Measurements from ENCODE around the gene BRD9. TPM values are rescaled to one million over a fixed set of nuclear protein-coding genes. Genes with fewer than 3 reads are reported as not detected.
"Not testable (repeated sequence)": the region's sequence is repeated elsewhere in the genome, so short reads cannot be mapped to it uniquely, and the experiment has no call there.

Gene BRD9
- total RNA-seq, 1 donor from 2014 or later = 47.4 TPM

GRCh38 chr5:851553-851952, 41.0 kb downstream of the BRD9 start:
- Histone ChIP-seq H3K27me3 (no peaks in the 10 kb centered on the region), H3K4me3 (no peak overlapping the region), H3K36me3 (no peaks in the 10 kb centered on the region), H3K9me3 (no peaks in the 10 kb centered on the region), H3K27ac (no peak overlapping the region), H3K4me1 (peaks cover 4% of the 10 kb centered on the region)
- DNase-seq (ENCODE audit: extremely low spot score in 2 of 2) = no peak
- TF ChIP-seq POLR2AphosphoS5 (IDR thresholded peaks at IDR 0.05; ENCODE audit: insufficient read depth in 1 of 2, low read depth in 1 of 2) (no peak), POLR2A (IDR thresholded peaks at IDR 0.05) (no peak), CTCF (IDR thresholded peaks at IDR 0.05) (no peak)
- intact Hi-C loops (cut with DNase I) = no loop called here

GRCh38 chr5:851076-851475, 41.5 kb downstream of the BRD9 start:
- Histone ChIP-seq H3K27me3 (no peaks in the 10 kb centered on the region), H3K27ac (no peak overlapping the region), H3K4me3 (no peak overlapping the region), H3K4me1 (peaks cover 4% of the 10 kb centered on the region), H3K9me3 (no peaks in the 10 kb centered on the region), H3K36me3 (no peaks in the 10 kb centered on the region)
- no peak for DNase-seq (ENCODE audit: extremely low spot score in 2 of 2)
- TF ChIP-seq POLR2AphosphoS5 (IDR thresholded peaks at IDR 0.05; ENCODE audit: insufficient read depth in 1 of 2, low read depth in 1 of 2) (no peak), CTCF (IDR thresholded peaks at IDR 0.05) (no peak), POLR2A (IDR thresholded peaks at IDR 0.05) (no peak)
- intact Hi-C loops (cut with DNase I) = no loop called here

- Histone ChIP-seq H3K4me1 (peaks cover 4% of the 10 kb centered on the region), H3K4me3 (no peak within 1 kb of the TSS), H3K27ac (no peak within 1 kb of the TSS), H3K27me3 (no peaks in the 10 kb centered on the region), H3K36me3 (no peaks in the 10 kb centered on the region), H3K9me3 (no peaks in the 10 kb centered on the region)
- intact Hi-C loops (cut with DNase I) = no loop called here
- no peak for TF ChIP-seq POLR2AphosphoS5 (IDR thresholded peaks at IDR 0.05; ENCODE audit: insufficient read depth in 1 of 2, low read depth in 1 of 2)
- TF ChIP-seq POLR2A (IDR thresholded peaks at IDR 0.05) = no peak
- TF ChIP-seq CTCF (IDR thresholded peaks at IDR 0.05) = no peak
- no peak for DNase-seq (ENCODE audit: extremely low spot score in 2 of 2)
Observed at GRCh38 chr5:850511-851006, 42.0 kb downstream of the BRD9 start, which contains the start of gene ZDHHC11. Gene ZDHHC11 (minus strand): TSS chr5:850986. CDS start chr5:850602, 384 bp downstream.

- Histone ChIP-seq H3K4me1 (peaks cover 4% of the 10 kb centered on the region), H3K36me3 (no peaks in the 10 kb centered on the region), H3K27me3 (no peaks in the 10 kb centered on the region), H3K27ac (no peak overlapping the region), H3K4me3 (no peak overlapping the region), H3K9me3 (no peaks in the 10 kb centered on the region)
- intact Hi-C loops (cut with DNase I) = no loop called here
- no peak for DNase-seq (ENCODE audit: extremely low spot score in 2 of 2)
- TF ChIP-seq CTCF (IDR thresholded peaks at IDR 0.05) (no peak), POLR2AphosphoS5 (IDR thresholded peaks at IDR 0.05; ENCODE audit: insufficient read depth in 1 of 2, low read depth in 1 of 2) (no peak), POLR2A (IDR thresholded peaks at IDR 0.05) (no peak)
Observed at GRCh38 chr5:849651-850301, 42.8 kb downstream of the BRD9 start.

GRCh38 chr5:848671-849111, 43.9 kb downstream of the BRD9 start:
- DNase-seq (ENCODE audit: extremely low spot score in 2 of 2) = no peak
- Histone ChIP-seq H3K36me3 (no peaks in the 10 kb centered on the region), H3K4me3 (no peak overlapping the region), H3K4me1 (peaks cover 4% of the 10 kb centered on the region), H3K27ac (no peak overlapping the region), H3K27me3 (no peaks in the 10 kb centered on the region), H3K9me3 (no peaks in the 10 kb centered on the region)
- no peak for TF ChIP-seq POLR2A (IDR thresholded peaks at IDR 0.05)
- TF ChIP-seq CTCF (IDR thresholded peaks at IDR 0.05) = no peak
- no peak for TF ChIP-seq POLR2AphosphoS5 (IDR thresholded peaks at IDR 0.05; ENCODE audit: insufficient read depth in 1 of 2, low read depth in 1 of 2)
- intact Hi-C loops (cut with DNase I) = no loop called here

- H3K4me1 ChIP-seq; H3K27ac ChIP-seq; H3K4me3 ChIP-seq; H3K36me3 ChIP-seq; DNase-seq (ENCODE audit: extremely low spot score in 2 of 2); H3K9me3 ChIP-seq; H3K27me3 ChIP-seq; intact Hi-C loops (cut with DNase I): not testable (repeated sequence)
Observed at GRCh38 chr5:847736-848135, 44.9 kb downstream of the BRD9 start.

- H3K9me3 ChIP-seq; H3K36me3 ChIP-seq; DNase-seq (ENCODE audit: extremely low spot score in 2 of 2); intact Hi-C loops (cut with DNase I); H3K4me1 ChIP-seq; H3K4me3 ChIP-seq; H3K27ac ChIP-seq; H3K27me3 ChIP-seq: not testable (repeated sequence)
Observed at GRCh38 chr5:847212-847611, 45.4 kb downstream of the BRD9 start.

All from vagina (tissue), 2 donors.